PC-3 (cell line): Measurements from ENCODE around the gene DENND1B.

Source experiments
- CTCF ChIP-seq: fragments of 300-600 bp; sonication (generic); conservative IDR thresholded peaks from 2 replicates; pipeline ENCODE4 v1.5.1; 2017; ENCODE audit warnings: antibody characterized with exemption, low read depth, mild to moderate bottlenecking, low read length
- EZH2 ChIP-seq: fragments of 300-600 bp; sonication (generic); IDR thresholded peaks from one replicate; pipeline ENCODE4 v1.6.1; 2017; ENCODE audit warnings: antibody characterized with exemption, mild to moderate bottlenecking, low read length; ENCODE audit not compliant: unreplicated experiment

- TF ChIP-seq CTCF (no peak), EZH2 (no peak)
Measured at GRCh38 chr1:197763307-197763706, 12.0 kb downstream of the DENND1B start.
